Ureter (tissue), 1 donor: Measurements from ENCODE around the gene TRIM65. TPM values are rescaled to one million over a fixed set of nuclear protein-coding genes. Genes with fewer than 3 reads are reported as not detected.
"Not testable (repeated sequence)": the region's sequence is repeated elsewhere in the genome, so short reads cannot be mapped to it uniquely, and the experiment has no call there.

Source experiments
- DNase-seq: peaks from one replicate; pipeline ENCODE4 v3.0.0-alpha.2; 2020; ENCODE audit warnings: low spot score
- total RNA-seq: library from RNA; stranded (reverse); gene quantifications from one replicate; pipeline ENCODE4 v1.2.4, GENCODE V29; 2023
- donor health status: DM: yes; HTN: yes; CAD: no.

Gene TRIM65
- total RNA-seq, 1 donor from 2014 or later: 16.2 TPM

DNA sequence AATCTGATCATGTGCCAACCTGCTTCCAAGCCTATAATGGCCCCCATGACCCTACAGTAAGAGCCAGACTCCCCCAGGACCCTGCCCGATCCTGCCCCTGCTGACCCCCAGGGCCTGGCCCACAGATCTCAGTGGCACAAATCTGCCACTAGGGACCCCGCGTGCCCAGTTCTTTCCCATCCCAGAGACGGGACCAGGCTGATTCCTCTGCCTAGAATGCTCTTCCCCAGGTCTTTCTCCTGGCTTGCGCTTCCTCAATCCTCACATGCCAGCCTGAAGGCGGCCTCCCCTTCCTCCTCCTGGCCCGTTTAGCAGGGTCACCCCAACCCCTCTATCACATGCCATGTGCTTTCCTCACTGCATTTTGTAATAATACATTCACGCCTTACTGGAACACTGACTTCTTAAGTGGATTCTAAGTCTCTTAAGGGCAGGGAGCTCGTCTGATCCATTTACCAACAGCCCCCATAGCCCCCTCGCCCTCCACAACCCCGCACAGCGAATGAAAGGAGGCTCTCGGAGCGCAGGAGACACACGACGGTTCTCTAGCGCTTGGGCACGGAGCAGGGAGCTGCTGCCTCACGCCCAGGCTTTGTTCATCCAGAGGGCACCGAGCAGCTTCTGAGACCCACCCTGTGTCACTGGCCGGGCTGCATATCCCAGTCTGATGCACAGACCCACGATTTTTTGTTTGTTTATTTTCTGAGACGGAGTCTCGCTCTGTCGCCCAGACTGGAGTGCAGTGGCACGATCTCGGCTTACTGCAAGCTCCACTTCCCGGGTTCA, 1.2 kb downstream of the TRIM65 start:
- no peak for DNase-seq

DNA sequence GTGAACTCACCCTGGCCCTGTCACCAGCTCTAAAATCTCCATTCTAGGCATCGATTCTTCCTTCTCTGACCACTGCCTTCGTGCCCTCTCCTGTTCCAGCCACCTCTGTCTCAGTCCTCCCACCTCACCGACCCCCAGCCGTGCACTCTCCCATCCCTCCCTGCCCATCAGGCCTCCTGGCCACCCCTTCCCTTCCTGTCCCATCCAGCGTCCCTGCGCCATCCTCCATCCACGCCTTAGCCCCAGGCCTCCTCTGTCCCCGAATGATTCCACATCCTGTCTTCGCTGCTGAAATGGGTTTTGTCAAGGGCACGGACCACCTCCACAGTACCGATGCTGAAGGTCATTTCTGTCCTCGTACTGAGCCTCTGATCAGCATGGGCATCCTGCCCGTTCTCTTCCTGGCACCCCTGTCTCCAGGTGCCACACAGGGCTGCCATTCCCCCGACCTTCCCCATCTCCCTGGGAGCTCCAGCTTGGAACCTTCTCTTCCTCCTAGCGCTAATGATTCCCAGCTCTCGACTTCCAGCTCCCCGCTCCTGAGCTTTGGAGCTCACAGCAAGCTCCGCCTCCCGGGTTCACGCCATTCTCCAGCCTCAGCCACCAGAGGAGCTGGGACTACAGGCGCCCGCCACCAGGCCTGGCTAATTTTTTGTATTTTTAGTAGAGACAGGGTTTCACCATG, 2.6 kb downstream of the TRIM65 start:
- DNase-seq: no peak

DNA sequence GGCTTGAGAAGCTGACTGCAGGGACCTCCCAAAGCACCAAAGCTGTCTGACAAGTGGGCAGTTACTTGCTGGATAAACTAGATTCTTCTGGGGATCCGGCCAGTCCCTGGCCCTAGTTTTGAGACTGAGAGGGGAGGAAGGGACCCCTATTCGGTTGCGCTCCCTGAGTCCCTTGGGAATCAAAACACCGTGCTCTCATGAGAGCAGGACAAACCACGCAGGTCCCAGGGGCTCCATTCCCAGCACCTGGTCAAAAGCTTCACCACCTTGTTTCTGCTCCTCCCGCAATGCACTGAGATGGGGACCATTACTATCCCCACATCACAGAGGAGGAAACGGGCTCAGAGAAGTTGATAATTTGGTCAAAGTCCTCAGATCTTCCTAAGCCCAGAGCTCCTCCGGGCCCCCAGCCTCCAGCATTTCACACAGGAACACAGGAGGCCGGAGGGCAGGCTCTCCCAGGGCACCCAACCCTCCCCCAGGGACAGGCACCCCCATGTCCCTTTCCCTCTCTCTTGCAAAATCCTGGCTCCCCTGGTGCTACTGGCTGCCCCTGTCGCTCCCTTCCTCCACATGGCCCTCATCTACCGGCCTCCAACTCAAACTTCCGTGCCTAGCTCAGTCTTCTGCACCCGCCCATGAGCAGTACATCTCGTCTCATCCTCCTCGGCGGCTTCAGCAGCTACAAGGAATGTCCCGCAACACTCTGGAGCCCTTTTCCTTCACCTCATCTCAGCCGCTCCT, 3.3 kb downstream of the TRIM65 start:
- DNase-seq: no peak

DNA sequence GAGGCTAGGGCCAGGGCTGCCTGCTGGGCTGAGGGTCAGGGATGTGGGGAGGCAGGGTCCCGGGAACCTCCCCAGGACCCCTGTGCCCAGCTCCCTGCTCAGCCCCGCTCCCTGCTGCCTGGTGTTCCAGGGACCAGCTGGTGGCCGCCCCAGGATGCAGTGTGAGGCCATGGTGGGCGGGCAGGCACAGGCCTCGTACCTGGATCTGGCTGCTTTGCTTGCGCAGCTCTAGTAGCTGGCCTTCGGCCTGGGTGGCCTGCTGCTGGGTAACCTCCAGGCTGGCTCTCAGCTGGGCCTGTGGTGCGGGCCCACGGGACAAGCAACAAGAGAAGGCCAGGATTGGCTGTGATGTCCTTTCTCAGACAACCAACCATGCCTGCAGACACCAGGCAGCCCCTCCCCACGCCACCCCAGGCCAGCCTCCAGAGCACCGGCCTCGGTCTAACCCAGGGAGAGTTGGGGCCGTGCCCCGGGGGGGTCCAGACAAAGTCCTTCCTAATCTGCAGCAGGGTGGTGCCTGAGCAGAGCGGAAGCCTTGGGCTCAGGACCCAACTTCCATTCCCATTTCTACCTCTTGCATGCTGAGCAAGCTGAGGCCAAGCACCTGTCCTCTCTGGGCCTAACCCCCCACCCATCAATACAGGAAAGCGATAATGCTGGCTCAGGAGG, 4.1 kb downstream of the TRIM65 start:
- no peak for DNase-seq

GRCh38 chr17:75891605-75892555, 4.9 kb downstream of the TRIM65 start:
- DNase-seq: no peak

- no peak for DNase-seq
These were observed 5.6 kb downstream of the TRIM65 start for GRCh38 chr17:75891022-75891604.

DNA sequence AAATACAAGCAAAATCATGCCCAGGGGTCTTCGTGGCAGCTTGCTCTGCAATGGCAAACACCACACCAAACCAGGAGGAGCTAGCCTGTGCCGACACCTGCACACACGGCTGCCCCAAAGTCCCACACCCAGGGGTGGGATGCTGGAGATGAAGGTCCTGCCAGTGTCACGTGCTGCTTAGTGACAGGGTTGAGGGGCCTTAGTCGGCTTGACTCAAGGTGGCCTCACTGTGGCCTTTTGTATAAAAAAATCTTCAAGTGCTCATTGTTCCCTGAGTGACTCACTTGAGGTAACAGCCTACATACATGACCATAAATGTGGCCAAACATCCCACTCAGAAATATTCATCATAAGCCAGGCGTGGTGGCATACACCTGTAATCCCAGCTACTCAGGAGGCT, 7.3 kb downstream of the TRIM65 start:
- no peak for DNase-seq

- no peak for DNase-seq
These were observed 8.3 kb downstream of the TRIM65 start for GRCh38 chr17:75888484-75888883.

DNA sequence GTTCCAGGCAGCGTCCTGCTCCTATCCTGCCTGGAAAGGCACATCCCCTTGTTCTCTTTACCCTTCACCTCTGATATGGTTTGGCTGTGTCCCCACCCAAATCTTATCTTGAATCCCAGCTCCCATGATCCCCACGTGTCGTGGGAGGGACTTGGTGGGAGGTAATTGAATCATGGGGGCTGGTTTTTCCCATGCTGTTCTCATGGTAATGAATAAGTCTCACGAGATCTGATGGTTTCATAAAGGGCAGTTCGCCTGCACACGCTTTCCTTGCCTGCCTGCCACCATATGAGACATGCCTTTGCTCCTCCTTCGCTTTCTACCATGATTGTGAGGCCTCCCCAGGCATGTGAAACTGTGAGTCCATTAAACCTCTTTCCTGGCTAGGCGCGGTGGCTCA, 10.9 kb downstream of the TRIM65 start:
- DNase-seq: not testable (repeated sequence)

- no peak for DNase-seq
These were observed 11.3 kb downstream of the TRIM65 start for GRCh38 chr17:75885431-75885830.

- no peak for DNase-seq
These were observed 14.9 kb downstream of the TRIM65 start for GRCh38 chr17:75881678-75882454.

GRCh38 chr17:75880266-75880665, 16.5 kb downstream of the TRIM65 start:
- DNase-seq: no peak

DNA sequence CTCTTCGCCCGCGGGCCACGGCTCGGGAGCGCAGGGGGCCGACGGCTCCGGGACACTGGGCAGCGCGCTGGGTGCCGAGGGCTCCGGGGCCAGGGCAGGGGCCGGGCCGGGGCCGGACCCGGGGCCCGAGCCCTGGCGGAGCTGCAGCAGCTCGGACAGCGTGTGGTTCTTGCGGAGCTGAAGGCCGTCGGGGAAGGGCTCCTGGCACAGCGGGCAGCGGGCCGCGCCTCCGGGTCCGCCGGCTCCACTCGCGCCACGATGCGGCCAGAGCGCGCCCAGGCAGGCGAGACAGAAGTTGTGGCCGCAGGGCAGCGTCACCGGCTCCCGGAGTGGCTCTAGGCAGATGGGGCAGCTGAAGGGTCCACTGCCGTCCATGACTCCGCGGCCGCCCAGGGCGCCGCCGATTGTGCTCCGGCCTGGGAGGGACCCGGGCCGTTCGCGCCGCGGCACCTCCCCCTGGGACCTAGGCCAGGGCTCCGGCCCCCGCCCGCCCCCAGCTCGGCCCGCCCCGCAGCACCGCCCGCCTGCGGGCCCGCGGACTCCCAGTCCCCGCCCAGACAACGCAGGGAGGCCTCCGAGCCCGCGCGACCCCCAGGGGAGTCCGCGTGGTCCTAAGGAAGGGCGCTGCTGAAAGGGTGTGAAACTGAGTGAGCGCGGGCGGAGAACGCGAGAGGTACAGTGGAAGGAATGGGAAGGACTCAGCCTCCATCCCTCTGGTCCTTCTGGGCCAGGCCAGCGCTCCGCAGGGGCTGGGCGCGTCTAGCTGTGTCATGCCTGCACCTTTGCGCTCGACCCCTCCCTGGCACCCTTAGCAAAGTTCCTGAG, 18.4 kb downstream of the TRIM65 start, which contains the start of gene TRIM47:
TSS of gene TRIM47 (minus strand) at position 408 of the 825 bp plus-strand sequence. CDS start at position 375, 33 bp downstream.
- peak; percentile 71 for DNase-seq

GRCh38 chr17:75877752-75878173, 19.0 kb downstream of the TRIM65 start:
- peak; percentile 75 for DNase-seq

DNA sequence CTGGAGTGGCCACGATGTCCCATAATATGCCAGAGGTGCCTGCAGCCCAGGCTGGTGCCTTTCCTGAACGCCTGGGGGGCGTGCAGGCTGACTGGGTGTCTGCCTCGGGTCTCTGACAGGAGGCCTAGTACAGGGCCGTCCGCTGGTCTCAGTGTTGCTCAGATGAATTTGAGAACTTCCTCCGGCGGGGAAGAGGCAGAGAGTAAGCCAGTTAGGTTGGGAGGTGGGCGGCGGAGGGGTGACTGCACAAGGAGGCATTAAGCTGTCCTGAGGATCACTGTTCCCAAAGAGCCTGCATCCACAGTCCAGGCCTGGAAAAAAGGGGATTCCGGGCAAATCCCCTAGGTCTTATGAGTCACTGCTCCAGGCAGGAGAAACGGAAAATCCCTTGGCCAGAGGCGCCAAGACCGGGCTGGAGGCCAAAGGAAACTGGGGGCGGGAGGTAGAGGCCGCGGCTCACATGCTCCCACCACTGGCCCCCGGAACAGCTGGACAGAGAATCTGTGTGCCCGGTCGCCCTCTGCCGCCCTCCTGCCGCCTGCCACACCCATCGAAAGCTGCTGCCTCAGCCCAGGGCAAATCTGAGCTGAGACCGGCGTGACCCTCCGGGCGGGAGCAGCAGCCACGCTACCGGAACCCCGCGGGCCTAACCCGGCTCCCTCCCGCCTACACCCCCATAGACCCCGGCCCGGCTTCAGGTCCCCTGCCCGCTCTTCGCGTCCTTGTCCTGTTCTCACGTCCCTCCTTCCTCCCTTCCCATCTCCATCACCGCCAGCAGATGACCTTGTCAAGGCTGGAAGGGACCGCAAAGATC, 19.6 kb downstream of the TRIM65 start:
- DNase-seq: peak; percentile 96

DNA sequence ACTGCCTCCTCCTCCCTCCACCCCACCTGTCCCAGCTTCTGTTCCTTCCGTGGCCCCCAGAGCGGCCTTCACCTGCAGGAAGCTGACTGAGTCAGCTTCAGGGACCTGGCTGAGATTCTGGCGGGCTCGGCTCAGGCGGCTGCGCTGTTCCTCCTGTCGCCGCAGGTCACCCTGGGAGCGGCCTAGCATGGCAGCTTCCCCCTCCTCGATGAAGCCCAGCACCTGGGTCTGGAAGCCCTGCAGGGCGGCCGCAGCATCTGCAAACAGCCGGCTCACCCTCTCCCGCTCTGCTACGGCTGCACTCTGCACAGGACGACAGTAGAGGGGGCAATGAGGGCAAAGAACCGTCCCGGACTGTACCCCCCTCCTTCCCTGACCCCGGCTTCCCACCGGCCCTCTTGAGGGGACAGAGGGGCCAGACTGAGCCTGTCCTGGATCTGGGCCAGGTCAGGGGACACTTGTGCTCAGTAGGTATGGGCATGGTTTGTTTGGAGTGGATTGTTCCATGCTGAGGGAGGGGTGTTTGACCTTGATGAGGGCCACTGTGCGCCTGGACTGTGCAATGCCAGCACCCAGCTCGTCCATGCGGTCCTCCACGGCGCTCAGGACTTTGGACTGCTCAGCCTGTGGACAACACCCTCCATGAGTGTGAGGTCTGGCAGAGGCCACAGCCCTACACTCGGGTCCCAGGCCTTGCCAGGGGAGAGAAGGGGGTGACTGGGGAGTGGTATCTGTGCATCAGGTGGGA, 20.4 kb downstream of the TRIM65 start:
- peak; percentile 91 for DNase-seq

- DNase-seq: no peak
These were observed 20.9 kb downstream of the TRIM65 start for GRCh38 chr17:75875940-75876189.
